Measurements from ENCODE around the gene GARS1. TPM values are rescaled to one million over a fixed set of nuclear protein-coding genes. Genes with fewer than 3 reads are reported as not detected.
"Not testable (repeated sequence)": the region's sequence is repeated elsewhere in the genome, so short reads cannot be mapped to it uniquely, and the experiment has no call there.

The GARS1 gene
- total RNA-seq, 2 experiments from 2014 or later = 338 to 354 TPM

DNA sequence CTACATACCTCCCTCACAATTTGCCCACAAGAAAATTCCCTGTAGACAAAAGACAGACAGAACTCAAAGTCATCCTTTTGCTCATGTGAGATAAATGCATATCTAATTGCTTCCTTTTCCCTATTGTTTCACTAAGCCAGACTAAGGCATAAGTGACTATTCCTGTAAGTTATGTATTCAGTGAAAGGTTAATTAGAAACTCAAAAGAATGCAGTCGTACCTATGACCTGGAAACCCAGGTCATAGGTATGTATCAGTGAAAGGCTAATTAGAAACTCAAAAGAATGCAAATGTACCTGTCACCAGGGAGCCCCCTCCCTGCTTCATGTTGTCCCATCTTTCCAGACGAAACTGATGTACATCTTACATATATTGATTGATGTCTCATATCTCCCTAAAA lies 10.3 kb upstream of the GARS1 start:
- Mint-ChIP-seq H3K4me1 (ENCODE audit: low read depth) (peaks cover 6% of the 10 kb centered on the region), H3K4me3 (no peak overlapping the region), H3K36me3 (ENCODE audit: low read depth) (peaks cover 46% of the 10 kb centered on the region), H3K27ac (no peak overlapping the region), H3K9me3 (no peaks in the 10 kb centered on the region), H3K27me3 (no peaks in the 10 kb centered on the region)
- no peak for DNase-seq
- ChIA-PET CTCF (interaction anchor here (0.9 to 1.8 kb wide), 2 partner anchors 20 to 35 kb away, joined by 3 to 5 read pairs; no protein-coding TSS in a partner anchor), POLR2A (interaction anchor here (2.5 kb wide), 1 partner anchor 10 kb away, joined by 12 read pairs; the partner anchor contains the start of gene GARS1)
- TF ChIP-seq, protein P1, sequence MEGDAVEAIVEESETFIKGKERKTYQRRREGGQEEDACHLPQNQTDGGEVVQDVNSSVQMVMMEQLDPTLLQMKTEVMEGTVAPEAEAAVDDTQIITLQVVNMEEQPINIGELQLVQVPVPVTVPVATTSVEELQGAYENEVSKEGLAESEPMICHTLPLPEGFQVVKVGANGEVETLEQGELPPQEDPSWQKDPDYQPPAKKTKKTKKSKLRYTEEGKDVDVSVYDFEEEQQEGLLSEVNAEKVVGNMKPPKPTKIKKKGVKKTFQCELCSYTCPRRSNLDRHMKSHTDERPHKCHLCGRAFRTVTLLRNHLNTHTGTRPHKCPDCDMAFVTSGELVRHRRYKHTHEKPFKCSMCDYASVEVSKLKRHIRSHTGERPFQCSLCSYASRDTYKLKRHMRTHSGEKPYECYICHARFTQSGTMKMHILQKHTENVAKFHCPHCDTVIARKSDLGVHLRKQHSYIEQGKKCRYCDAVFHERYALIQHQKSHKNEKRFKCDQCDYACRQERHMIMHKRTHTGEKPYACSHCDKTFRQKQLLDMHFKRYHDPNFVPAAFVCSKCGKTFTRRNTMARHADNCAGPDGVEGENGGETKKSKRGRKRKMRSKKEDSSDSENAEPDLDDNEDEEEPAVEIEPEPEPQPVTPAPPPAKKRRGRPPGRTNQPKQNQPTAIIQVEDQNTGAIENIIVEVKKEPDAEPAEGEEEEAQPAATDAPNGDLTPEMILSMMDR (IDR thresholded peaks at IDR 0.05) = no peak
- no peak for ATAC-seq
- intact Hi-C loops (cut with micrococcal nuclease) = no loop called here

DNA sequence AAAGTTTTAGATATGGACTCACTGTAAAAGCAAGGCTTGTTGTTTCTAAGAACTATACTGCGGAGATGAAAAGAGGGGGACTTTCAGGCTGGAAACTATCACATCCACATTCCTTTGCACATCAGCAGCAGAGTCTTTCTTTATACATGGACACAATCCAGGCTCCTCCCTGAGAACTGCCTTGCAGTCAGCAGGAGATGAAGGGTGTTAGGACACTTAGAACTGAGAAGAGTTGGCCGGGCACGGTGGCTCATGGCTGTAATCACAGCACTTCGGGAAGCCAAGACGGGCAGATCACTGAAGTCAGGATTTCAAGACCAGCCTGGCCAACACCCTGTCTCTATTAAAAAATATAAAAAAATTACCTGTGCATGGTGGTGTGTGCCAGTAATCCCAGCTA lies 9.7 kb upstream of the GARS1 start:
- Mint-ChIP-seq H3K27me3 (no peaks in the 10 kb centered on the region), H3K4me3 (no peak overlapping the region), H3K36me3 (ENCODE audit: low read depth) (peaks cover 46% of the 10 kb centered on the region), H3K9me3 (no peaks in the 10 kb centered on the region), H3K4me1 (ENCODE audit: low read depth) (peaks cover 7% of the 10 kb centered on the region), H3K27ac (no peak overlapping the region)
- POLR2A ChIA-PET = interaction anchor here (2.5 kb wide), 1 partner anchor 9 kb away, joined by 12 read pairs; the partner anchor contains the start of gene GARS1
- no peak for ATAC-seq
- no peak for DNase-seq
- intact Hi-C loops (cut with micrococcal nuclease) = no loop called here
- CTCF ChIA-PET = interaction anchor here (1.8 kb wide), 1 partner anchor 36 kb away, joined by 5 read pairs; no protein-coding TSS in a partner anchor
- TF ChIP-seq, protein P1 (IDR thresholded peaks at IDR 0.05) = no peak

DNA sequence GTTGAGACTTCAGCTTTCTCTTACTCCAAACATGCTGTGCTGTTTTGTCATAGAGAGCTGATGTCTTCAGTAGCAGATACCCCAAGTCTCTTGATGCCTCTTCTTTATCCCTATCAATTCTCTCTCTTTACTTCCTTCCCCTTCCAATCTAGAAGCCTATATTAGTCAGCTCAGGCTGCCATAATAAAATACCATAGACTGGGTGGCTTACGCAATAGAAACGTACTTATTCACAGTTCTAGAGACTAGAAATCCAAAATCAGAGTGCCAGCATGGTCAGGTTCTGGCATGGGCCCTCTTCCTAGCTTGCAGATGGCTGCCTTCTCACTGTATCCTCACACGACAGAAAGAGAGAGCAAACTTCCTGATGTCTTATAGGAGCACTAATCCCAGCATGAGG lies 9.0 kb upstream of the GARS1 start:
- ChIA-PET POLR2A (interaction anchor here (2.5 kb wide), 1 partner anchor 8 kb away, joined by 12 read pairs; the partner anchor contains the start of gene GARS1), CTCF (interaction anchor here (1.7 to 1.8 kb wide), 2 partner anchors 21 to 36 kb away, joined by 5 read pairs; no protein-coding TSS in a partner anchor)
- intact Hi-C loops (cut with micrococcal nuclease) = no loop called here
- Mint-ChIP-seq H3K27ac (no peak overlapping the region), H3K36me3 (ENCODE audit: low read depth) (peaks cover 40% of the 10 kb centered on the region), H3K4me3 (no peak overlapping the region), H3K27me3 (no peaks in the 10 kb centered on the region), H3K4me1 (ENCODE audit: low read depth) (peaks cover 8% of the 10 kb centered on the region), H3K9me3 (no peaks in the 10 kb centered on the region)
- ATAC-seq = no peak
- DNase-seq = no peak
- TF ChIP-seq, protein P1 (IDR thresholded peaks at IDR 0.05) = no peak

DNA sequence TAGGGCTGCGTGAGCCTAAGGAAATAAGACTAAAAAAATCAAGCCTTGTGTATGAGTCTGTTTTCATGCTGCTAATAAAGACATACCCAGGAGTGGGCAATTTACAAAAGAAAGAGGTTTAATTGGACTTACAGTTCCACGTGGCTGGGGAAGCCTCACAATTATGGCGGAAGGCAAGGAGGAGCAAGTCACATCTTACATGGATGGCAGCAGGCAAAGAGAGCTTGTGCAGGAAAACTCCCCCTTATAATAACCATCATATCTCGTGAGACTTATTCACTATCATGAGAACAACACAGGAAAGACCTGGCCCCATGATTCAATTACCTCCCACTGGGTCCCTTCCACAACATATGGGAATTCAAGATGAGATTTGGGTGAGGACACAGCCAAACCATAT lies 7.1 kb upstream of the GARS1 start:
- CTCF ChIA-PET, H3K27ac Mint-ChIP-seq: not testable (repeated sequence)

DNA sequence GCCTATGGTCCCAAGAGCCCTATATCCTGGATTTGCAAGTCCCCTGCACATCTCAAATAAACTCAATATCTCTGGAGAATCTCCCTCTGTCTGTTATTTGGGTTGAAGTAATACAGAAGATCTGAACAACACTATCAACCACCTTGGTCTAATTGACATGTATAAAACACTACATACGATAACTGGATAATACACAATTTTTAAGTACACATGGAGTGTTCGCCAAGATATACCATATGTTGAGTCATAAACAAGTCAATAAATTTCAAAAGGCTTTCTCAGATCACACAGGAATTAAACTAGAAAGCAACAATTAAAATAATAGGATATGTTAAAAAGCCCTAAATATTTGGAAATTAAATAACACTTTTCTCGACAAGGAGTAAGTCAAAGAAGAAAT lies 5.6 kb upstream of the GARS1 start:
- Mint-ChIP-seq H3K27me3 (no peaks in the 10 kb centered on the region), H3K4me3 (no peak overlapping the region), H3K36me3 (ENCODE audit: low read depth) (peaks cover 24% of the 10 kb centered on the region), H3K4me1 (ENCODE audit: low read depth) (peaks cover 27% of the 10 kb centered on the region), H3K9me3 (no peaks in the 10 kb centered on the region), H3K27ac (no peak overlapping the region)
- TF ChIP-seq, protein P1 (IDR thresholded peaks at IDR 0.05) = no peak
- ATAC-seq (no peak), DNase-seq (no peak)
- intact Hi-C loops (cut with micrococcal nuclease) = no loop called here
- ChIA-PET CTCF (interaction anchor here (0.8 kb wide), 1 partner anchor 79 kb away, joined by 3 read pairs; no protein-coding TSS in a partner anchor), POLR2A (no interaction called here)

More for the DNA sequence above, 7.1 kb upstream of the GARS1 start:
- ATAC-seq; intact Hi-C loops (cut with micrococcal nuclease); H3K9me3 Mint-ChIP-seq; H3K27me3 Mint-ChIP-seq; H3K4me3 Mint-ChIP-seq; DNase-seq; POLR2A ChIA-PET: not testable (repeated sequence)
- Mint-ChIP-seq H3K4me1 (ENCODE audit: low read depth) (peaks cover 19% of the 10 kb centered on the region), H3K36me3 (ENCODE audit: low read depth) (peaks cover 33% of the 10 kb centered on the region)
